22Rv1 (cell line): ENCODE data around the gene SOCS6.

Source experiments
- CTCF ChIP-seq: fragments of 450-650 bp; IDR thresholded peaks from 2 replicates; pipeline ENCODE4 v1.5.1; 2017; ENCODE audit warnings: mild to moderate bottlenecking
- ZFX ChIP-seq: fragments of 450-650 bp; IDR thresholded peaks from 2 replicates; pipeline ENCODE4 v1.6.1; 2017; ENCODE audit warnings: antibody characterized with exemption, borderline replicate concordance

GRCh38 chr18:70322928-70323327 lies 34.1 kb downstream of the SOCS6 start:
- TF ChIP-seq CTCF: no peak
- TF ChIP-seq ZFX: no peak
